ENCODE results near the gene TUBA1B. TPM values are rescaled to one million over a fixed set of nuclear protein-coding genes. Genes with fewer than 3 reads are reported as not detected.

The TUBA1B gene
- total RNA-seq, 1 experiment from 2014 or later = 2,063 TPM

DNA sequence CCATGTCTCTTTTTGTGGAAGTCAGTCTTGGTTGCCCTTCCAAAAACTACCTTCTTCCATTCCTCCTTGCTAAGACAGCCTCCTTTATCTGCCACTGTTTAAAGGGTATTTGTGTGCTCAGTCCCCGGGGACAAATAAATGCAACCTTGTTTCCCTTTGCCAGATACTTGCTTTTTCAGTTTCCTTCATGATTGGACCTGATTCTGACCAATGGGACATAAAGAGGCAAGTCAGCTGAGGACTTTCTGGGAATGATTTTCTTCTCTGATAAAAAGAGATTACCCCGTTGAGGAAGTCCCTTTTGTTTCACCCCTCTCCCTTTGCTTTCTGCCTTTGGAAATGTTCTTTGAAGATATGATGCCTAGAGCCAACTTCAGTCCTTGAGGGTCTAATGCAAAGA lies 7.4 kb upstream of the TUBA1B start:
- H2AK5ac ChIP-seq (ENCODE audit: insufficient read length, low read length) = no peak overlapping the region
- H3K27ac Mint-ChIP-seq = peak overlapping the region in 1 of 3 experiments; percentile 30; a peak in 1 of 7 replicates

More for the DNA sequence above, 7.4 kb upstream of the TUBA1B start:
- no peak for DNase-seq
- H3K4me3 Mint-ChIP-seq = no peak overlapping the region
- 0 out of 5 replicates have a peak, but pooled peaks cover 0 to 3% of the 10 kb centered on the region in 2 experiments for H3K9me3 Mint-ChIP-seq
- TF ChIP-seq CTCF (conservative IDR thresholded peaks at IDR 0.05) = no peak
- Histone ChIP-seq H3K9me3 (ENCODE audit: control insufficient read depth, low read depth, low read length) (no peaks in the 10 kb centered on the region), H2BK120ac (ENCODE audit: low read depth, low read length, poor library complexity, severe bottlenecking) (no peak overlapping the region), H4K20me1 (ENCODE audit: control insufficient read depth, insufficient read depth, insufficient read length) (no peaks in the 10 kb centered on the region), H3K4ac (ENCODE audit: low read depth, low read length) (no peak overlapping the region), H3K79me2 (ENCODE audit: insufficient read depth, low read length) (no peaks in the 10 kb centered on the region), H2BK20ac (ENCODE audit: low read depth, low read length, poor library complexity, severe bottlenecking) (no peak overlapping the region), H2BK5ac (ENCODE audit: insufficient read length, low read length) (no peak overlapping the region), H2BK12ac (ENCODE audit: insufficient read length, low read depth, low read length) (no peak overlapping the region), H3K4me2 (ENCODE audit: insufficient read depth, insufficient read length, low read length) (no peak overlapping the region), H3K27me3 (ENCODE audit: insufficient read depth, low read length) (no peaks in the 10 kb centered on the region), H4K91ac (ENCODE audit: insufficient read length, low read depth, low read length) (no peak overlapping the region), H4K5ac (ENCODE audit: insufficient read length, low read depth, low read length) (no peak overlapping the region), H3K18ac (ENCODE audit: insufficient read length, low read depth, low read length) (no peak overlapping the region), H3K9ac (ENCODE audit: extremely low read depth, insufficient read length, low read length) (no peak overlapping the region), H3T11ph (ENCODE audit: low read length) (no peak overlapping the region), H3K23me2 (ENCODE audit: insufficient read length, low read depth, low read length, poor library complexity, severe bottlenecking) (no peaks in the 10 kb centered on the region), H2AFZ (ENCODE audit: low read length) (no peak overlapping the region), H3K4me1 (ENCODE audit: insufficient read depth, low read length) (no peaks in the 10 kb centered on the region), H3K23ac (ENCODE audit: insufficient read length, low read depth, low read length) (no peak overlapping the region), H3K56ac (ENCODE audit: insufficient read length, low read depth, low read length) (no peak overlapping the region), H3K27ac (ENCODE audit: insufficient read length, low read depth, low read length) (no peak overlapping the region), H3K14ac (ENCODE audit: insufficient read depth, low read length) (no peak overlapping the region), H4K8ac (replicated peaks; ENCODE audit: insufficient read length, low read depth, low read length) (no peak overlapping the region), H2BK15ac (ENCODE audit: low read depth, low read length) (no peak overlapping the region), H3K79me1 (ENCODE audit: insufficient read depth, low read depth, low read length, poor library complexity, severe bottlenecking) (no peaks in the 10 kb centered on the region)
- peaks cover 0 to 5% (median 2%) of the 10 kb centered on the region in 3 experiments; a peak in 2 of 7 replicates for H3K36me3 Mint-ChIP-seq (ENCODE audit: insufficient read depth in 1 of 3, low read depth in 3 of 3)
- no CpG with 5 or more reads among the region's 2 CpGs for WGBS (ENCODE audit: extremely low coverage, insufficient read length, low lambda C conversion rate)
- H3K4me1 Mint-ChIP-seq = peaks cover 0 to 4% of the 10 kb centered on the region in 2 experiments; a peak in 1 of 4 replicates
- H3K27me3 Mint-ChIP-seq (ENCODE audit: low read depth) = no peaks in the 10 kb centered on the region
